SK-N-SH (cell line): Measurements from ENCODE around the gene GUCA1C. TPM values are rescaled to one million over a fixed set of nuclear protein-coding genes. Genes with fewer than 3 reads are reported as not detected.

Source experiments
- CTCF ChIA-PET: fragments of 300-600, 350-600 bp; formaldehyde crosslinking; extraction: SDS; loops from one replicate; lab custom pipeline; 2021; lab: Yijun Ruan, JAX
- POLR2A ChIA-PET: fragments of 350-600 bp; sonication (Branson Sonifier 250); formaldehyde crosslinking; extraction: SDS; loops from one replicate; lab custom pipeline; 2020; ENCODE audit warnings: antibody characterized with exemption, inconsistent platforms; lab: Yijun Ruan, JAX
- DNase-seq: peaks from one replicate; pipeline ENCODE4 v3.0.0; 2012
- H2AFZ ChIP-seq: fragments of 200-600 bp; sonication (generic); 2 replicates; pipeline ENCODE4 v1.8.1; 2016; ENCODE audit warnings: antibody characterized with exemption, mild to moderate bottlenecking, low read depth
- H3F3A ChIP-seq: fragments of 200-600 bp; sonication (generic); replicated peaks from 2 replicates; pipeline ENCODE3; 2016; ENCODE audit warnings: antibody characterized with exemption, mild to moderate bottlenecking; ENCODE audit not compliant: insufficient read depth
- H3K27ac ChIP-seq, 2 experiments: fragments of 200-500 bp in 1 of 2; fragments of 200-600 bp in 1 of 2; sonication (Bioruptor generic) in 1 of 2; sonication (generic), shearing (Covaris generic) in 1 of 2; 2 replicates each; pipeline versions ENCODE4 v1.5.1 to v1.6.1; 2014 to 2016; ENCODE audit warnings: low read depth in 2 of 2, inconsistent platforms in 1 of 2, low read length in 1 of 2, mild to moderate bottlenecking in 1 of 2, mixed read lengths in 1 of 2
- H3K27me3 ChIP-seq: fragments of 200-600 bp; sonication (generic), shearing (Covaris generic); 2 replicates; pipeline ENCODE4 v1.6.1; 2016; ENCODE audit warnings: mixed run types; ENCODE audit not compliant: insufficient read depth
- H3K36me3 ChIP-seq, 2 experiments: fragments of 200-500 bp in 1 of 2; fragments of 200-600 bp in 1 of 2; sonication (Bioruptor generic) in 1 of 2; sonication (generic) in 1 of 2; replicated peaks in 1 of 2; 2 replicates each; pipeline versions ENCODE3 to v1.5.1; 2014 to 2016; ENCODE audit warnings: low read length in 1 of 2, mild to moderate bottlenecking in 1 of 2; ENCODE audit not compliant: insufficient read depth in 2 of 2, control insufficient read depth in 1 of 2
- H3K4me1 ChIP-seq, 2 experiments: fragments of 200-500 bp in 1 of 2; fragments of 200-600 bp in 1 of 2; sonication (Bioruptor generic) in 1 of 2; sonication (generic), shearing (Covaris generic) in 1 of 2; 2 replicates each; pipeline versions ENCODE4 v1.5.1 to v1.6.1; 2014 to 2016; ENCODE audit warnings: low read depth in 1 of 2, low read length in 1 of 2, mixed run types in 1 of 2; ENCODE audit not compliant: insufficient read depth in 2 of 2, control insufficient read depth in 1 of 2
- H3K4me2 ChIP-seq: fragments of 200-600 bp; sonication (generic), shearing (Covaris generic); 2 replicates; pipeline ENCODE4 v1.6.1; 2017; ENCODE audit warnings: mixed run types
- H3K4me3 ChIP-seq, 2 experiments: fragments of 200-500 bp in 1 of 2; fragments of 200-600 bp in 1 of 2; sonication (Bioruptor generic) in 1 of 2; sonication (generic), shearing (Covaris generic) in 1 of 2; 2 replicates each; pipeline versions ENCODE4 v1.5.1 to v1.8.1; 2014 to 2016; ENCODE audit warnings: low read depth in 2 of 2, inconsistent platforms in 1 of 2, low read length in 1 of 2, mild to moderate bottlenecking in 1 of 2, mixed read lengths in 1 of 2, moderate library complexity in 1 of 2
- H3K79me2 ChIP-seq: fragments of 200-600 bp; sonication (generic); 2 replicates; pipeline ENCODE4 v1.8.1; 2017; ENCODE audit warnings: mild to moderate bottlenecking; ENCODE audit not compliant: insufficient read depth
- H3K9ac ChIP-seq: fragments of 200-600 bp; sonication (generic); 2 replicates; pipeline ENCODE4 v1.6.1; 2017; ENCODE audit warnings: mixed run types
- H3K9me2 ChIP-seq: fragments of 200-600 bp; sonication (generic); 2 replicates; pipeline ENCODE4 v1.6.1; 2017; ENCODE audit warnings: mixed run types
- H3K9me3 ChIP-seq: fragments of 200-600 bp; sonication (generic); 2 replicates; pipeline ENCODE4 v1.6.1; 2017; ENCODE audit warnings: mixed run types, mild to moderate bottlenecking, moderate library complexity
- H4K20me1 ChIP-seq: fragments of 200-600 bp; sonication (generic); 2 replicates; pipeline ENCODE4 v1.6.1; 2017; ENCODE audit warnings: mild to moderate bottlenecking, mixed run types; ENCODE audit not compliant: insufficient read depth
- EZH2phosphoT487 ChIP-seq: fragments of 200-600 bp; sonication (generic); IDR thresholded peaks from 2 replicates; pipeline ENCODE4 v1.6.1; 2017; ENCODE audit warnings: low read depth, mixed run types, mild to moderate bottlenecking, antibody characterized with exemption, moderate library complexity, borderline replicate concordance
- GABPA ChIP-seq: IDR thresholded peaks from 2 replicates; pipeline ENCODE4 v1.4.0; 2012; ENCODE audit warnings: low read depth, mild to moderate bottlenecking
- NRF1 ChIP-seq: IDR thresholded peaks from 2 replicates; pipeline ENCODE4 v1.6.1; 2012; ENCODE audit warnings: low read depth, mild to moderate bottlenecking, low read length
- RAD21 ChIP-seq: IDR thresholded peaks from 2 replicates; pipeline ENCODE4 v1.6.1; 2012; ENCODE audit warnings: mild to moderate bottlenecking, low read length
- RCOR1 ChIP-seq: fragments of 150-350 bp; IDR thresholded peaks from 2 replicates; pipeline ENCODE4 v1.6.1; 2017; ENCODE audit warnings: antibody characterized with exemption, low read length
- YY1 ChIP-seq: IDR thresholded peaks from 2 replicates; pipeline ENCODE4 v1.4.0; 2012; ENCODE audit warnings: low read depth, mild to moderate bottlenecking
- WGBS: methylation state at CpG from one replicate; pipeline ENCODE4 v1.1.6; 2017; ENCODE audit warnings: low lambda C conversion rate; 5-methylcytosine and 5-hydroxymethylcytosine counted together
- polyA plus RNA-seq, 3 experiments: library from polyadenylated mRNA; depleted of rRNA; stranded (reverse); fragments of >200 nt; gene quantifications; 2 replicates each; pipeline ENCODE4 v1.2.3, GENCODE V29; 2012

Gene GUCA1C
- polyA plus RNA-seq, 1 of the 3 experiments (the other 2 are of a cell fraction), result not detected

GRCh38 chr3:108861401-108861800 is 92.3 kb downstream of the GUCA1C start:
- H3K9ac ChIP-seq, result no peak overlapping the region
- no peaks in the 10 kb centered on the region for H3K9me2 ChIP-seq
- H2AFZ ChIP-seq, result no peak overlapping the region
- H3K36me3 ChIP-seq, result no peaks in the 10 kb centered on the region
- ChIA-PET CTCF (no interaction called here), POLR2A (no interaction called here)
- no peak overlapping the region for H3K4me3 ChIP-seq
- H3K9me3 ChIP-seq, result no peaks in the 10 kb centered on the region
- peaks cover 3% of the 10 kb centered on the region for H3F3A ChIP-seq
- WGBS, result 80% methylated on average over 1 of the region's 1 CpG
- H3K4me1 ChIP-seq, result peaks cover 0 to 4% of the 10 kb centered on the region in 2 experiments; a peak in 1 of 4 replicates
- H3K27ac ChIP-seq, result no peak overlapping the region
- no peak for TF ChIP-seq GABPA
- no peak for TF ChIP-seq RCOR1
- TF ChIP-seq EZH2phosphoT487, result no peak
- TF ChIP-seq RAD21, result no peak
- no peak for TF ChIP-seq YY1
- TF ChIP-seq NRF1, result no peak
- TF ChIP-seq, all 33 proteins: peak for 0
- H4K20me1 ChIP-seq, result no peaks in the 10 kb centered on the region
- H3K4me2 ChIP-seq, result no peak overlapping the region
- no peaks in the 10 kb centered on the region for H3K79me2 ChIP-seq
- no peaks in the 10 kb centered on the region for H3K27me3 ChIP-seq
- no peak for DNase-seq

Other genes starting within 250 kb of the GUCA1C start
- gene RETNLB, start 196.5 kb downstream of the GUCA1C start, polyA plus RNA-seq (2012; rRNA removed), result not detected in 2 replicates
- gene TRAT1, start 131.1 kb downstream of the GUCA1C start, polyA plus RNA-seq (2012; rRNA removed), result not detected in 2 replicates
- gene MORC1, start 164.3 kb upstream of the GUCA1C start, polyA plus RNA-seq (2012; rRNA removed), result not detected in 2 replicates
- not detected in 2 replicates for gene C3orf85, start 182.8 kb upstream of the GUCA1C start, polyA plus RNA-seq (2012; rRNA removed)